Neural cell (in vitro differentiated cells): ENCODE measurements around the gene DHX16.

ENCODE experiments used
- EP300 ChIP-seq: fragments of 450-650 bp; conservative IDR thresholded peaks from 2 replicates; pipeline ENCODE4 v1.6.1; 2014; ENCODE audit warnings: antibody characterized with exemption, mild to moderate bottlenecking, moderate library complexity; ENCODE audit not compliant: poor library complexity, severe bottlenecking
- EZH2 ChIP-seq: fragments of 200-600, 300-800 bp; shearing (Covaris generic), sonication (generic); IDR thresholded peaks from 2 replicates; pipeline ENCODE4 v1.6.1; 2014; ENCODE audit warnings: antibody characterized with exemption, low read length, borderline replicate concordance, mild to moderate bottlenecking; ENCODE audit not compliant: insufficient read depth, poor library complexity, severe bottlenecking
- POLR2AphosphoS5 ChIP-seq: IDR thresholded peaks from 2 replicates; pipeline ENCODE4 v1.6.1; 2012
- RAD21 ChIP-seq: fragments of 450-650 bp; conservative IDR thresholded peaks from 2 replicates; pipeline ENCODE4 v1.6.1; 2014; ENCODE audit warnings: antibody characterized with exemption, mild to moderate bottlenecking, moderate library complexity
- TAF1 ChIP-seq: IDR thresholded peaks from 2 replicates; pipeline ENCODE4 v1.6.1; 2012; ENCODE audit warnings: low read depth
- TF ChIP-seq, protein P1 (sequence below): fragments of 450-650 bp; IDR thresholded peaks from 2 replicates; pipeline ENCODE4 v1.5.1; 2014; ENCODE audit warnings: antibody characterized with exemption, mild to moderate bottlenecking, moderate library complexity; ENCODE audit not compliant: poor library complexity, severe bottlenecking

DNA sequence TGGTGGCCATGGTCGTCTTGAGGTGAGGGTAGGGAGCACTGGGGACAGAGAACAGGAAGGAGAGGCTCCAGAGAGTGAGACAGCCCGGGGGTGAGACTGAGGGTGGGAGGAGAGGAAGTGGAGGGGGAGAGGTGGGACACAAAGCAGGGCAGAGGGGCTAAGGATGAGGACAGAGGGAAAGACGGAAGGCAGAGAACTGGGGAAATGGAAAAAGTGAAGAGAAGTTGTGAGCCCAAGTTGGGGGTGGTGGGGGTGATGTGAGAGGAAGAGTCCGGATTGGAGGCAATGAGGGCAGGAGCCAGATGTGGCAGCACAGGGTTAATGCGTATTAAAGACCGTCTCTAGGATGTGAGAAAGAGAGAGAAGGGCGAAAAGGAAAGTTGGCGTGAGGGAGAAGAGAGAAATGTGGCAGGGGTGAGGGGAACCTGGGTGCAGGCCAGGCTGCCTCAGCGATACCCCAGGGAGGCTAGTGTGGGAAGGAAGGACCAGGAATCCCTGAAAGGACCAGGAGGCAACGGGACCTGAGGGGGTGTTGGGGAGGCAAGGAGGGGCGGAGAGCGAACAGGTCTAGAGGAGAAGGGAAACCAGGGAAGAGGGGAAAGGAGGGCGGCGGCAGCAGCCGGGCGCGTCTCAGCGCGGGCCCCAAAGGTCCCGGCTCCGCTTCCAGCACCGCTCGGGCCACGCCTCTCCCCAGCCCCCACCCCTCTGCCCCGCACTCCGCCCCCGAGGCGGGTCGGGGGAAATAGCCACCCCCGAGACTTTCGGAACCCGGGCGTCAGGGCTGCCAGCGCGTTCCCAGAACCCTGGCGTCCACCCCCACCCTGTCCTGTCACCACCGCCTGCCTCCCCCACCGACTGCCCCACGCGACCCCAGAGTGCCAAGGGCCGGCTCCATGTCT lies 13.5 kb upstream of the DHX16 start, which contains the start of gene PPP1R18:
- TF ChIP-seq, protein P1, sequence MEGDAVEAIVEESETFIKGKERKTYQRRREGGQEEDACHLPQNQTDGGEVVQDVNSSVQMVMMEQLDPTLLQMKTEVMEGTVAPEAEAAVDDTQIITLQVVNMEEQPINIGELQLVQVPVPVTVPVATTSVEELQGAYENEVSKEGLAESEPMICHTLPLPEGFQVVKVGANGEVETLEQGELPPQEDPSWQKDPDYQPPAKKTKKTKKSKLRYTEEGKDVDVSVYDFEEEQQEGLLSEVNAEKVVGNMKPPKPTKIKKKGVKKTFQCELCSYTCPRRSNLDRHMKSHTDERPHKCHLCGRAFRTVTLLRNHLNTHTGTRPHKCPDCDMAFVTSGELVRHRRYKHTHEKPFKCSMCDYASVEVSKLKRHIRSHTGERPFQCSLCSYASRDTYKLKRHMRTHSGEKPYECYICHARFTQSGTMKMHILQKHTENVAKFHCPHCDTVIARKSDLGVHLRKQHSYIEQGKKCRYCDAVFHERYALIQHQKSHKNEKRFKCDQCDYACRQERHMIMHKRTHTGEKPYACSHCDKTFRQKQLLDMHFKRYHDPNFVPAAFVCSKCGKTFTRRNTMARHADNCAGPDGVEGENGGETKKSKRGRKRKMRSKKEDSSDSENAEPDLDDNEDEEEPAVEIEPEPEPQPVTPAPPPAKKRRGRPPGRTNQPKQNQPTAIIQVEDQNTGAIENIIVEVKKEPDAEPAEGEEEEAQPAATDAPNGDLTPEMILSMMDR = no peak
- TF ChIP-seq EZH2 (no peak), POLR2AphosphoS5 (no peak), TAF1 (no peak), RAD21 (no peak), EP300 (no peak)
